Esophagus (tissue), 2 donors: ENCODE measurements around the gene CMC1. TPM values are rescaled to one million over a fixed set of nuclear protein-coding genes. Genes with fewer than 3 reads are reported as not detected.

Experiments
- H3K27ac ChIP-seq, 2 donors: one replicate each; pipeline ENCODE4 v1.5.1; 2013; ENCODE audit warnings: low read depth in 2 of 2, mild to moderate bottlenecking in 2 of 2, inconsistent platforms in 1 of 2, low read length in 1 of 2, moderate library complexity in 1 of 2
- H3K27me3 ChIP-seq, 2 donors: one replicate each; pipeline ENCODE4 v1.6.1; 2013; ENCODE audit warnings: low read length in 2 of 2, control low read depth in 1 of 2, mild to moderate bottlenecking in 1 of 2; ENCODE audit not compliant: insufficient read depth in 2 of 2, control insufficient read depth in 1 of 2
- H3K36me3 ChIP-seq, 2 donors: one replicate each; pipeline ENCODE4 v1.6.1; 2013; ENCODE audit warnings: low read length in 1 of 2; ENCODE audit not compliant: control insufficient read depth in 2 of 2, insufficient read depth in 2 of 2
- H3K4me1 ChIP-seq, 2 donors: one replicate each; pipeline ENCODE4 v1.6.1; 2013; ENCODE audit warnings: low read length in 1 of 2; ENCODE audit not compliant: control insufficient read depth in 2 of 2, insufficient read depth in 2 of 2
- H3K4me3 ChIP-seq, 2 donors: one replicate each; pipeline ENCODE4 v1.5.1; 2013; ENCODE audit warnings: low read length in 2 of 2, mild to moderate bottlenecking in 2 of 2, low read depth in 1 of 2, moderate library complexity in 1 of 2
- H3K9me3 ChIP-seq, 2 donors: one replicate each; pipeline ENCODE4 v1.6.1; 2013; ENCODE audit warnings: mild to moderate bottlenecking in 2 of 2, low read depth in 1 of 2, low read length in 1 of 2, moderate library complexity in 1 of 2; ENCODE audit not compliant: control insufficient read depth in 2 of 2, insufficient read depth in 1 of 2
- WGBS, 2 donors: extraction: QIAGEN DNeasy Blood & Tissue Kit; methylation state at CpG; one replicate each; pipeline ENCODE4 v1.1.7; 2013; 5-methylcytosine and 5-hydroxymethylcytosine counted together
- polyA plus RNA-seq, 2 donors: library from polyadenylated mRNA; stranded (reverse); fragments of 200-250 nt; gene quantifications; one replicate each; pipeline ENCODE4 v1.2.3, GENCODE V29; 2013
- donor health status: healthy with polysubstance abuse.
- donor health status: Bipolar disorder and iron deficiency.

The CMC1 gene
- polyA plus RNA-seq, 2 donors, result 20.8 to 21.9 TPM

GRCh38 chr3:28242519-28242918 lies 1.1 kb downstream of the CMC1 start:
- Histone ChIP-seq H3K27me3 (no peaks in the 10 kb centered on the region), H3K4me3 (peak overlapping the region; percentile 87 to 90), H3K27ac (no peak overlapping the region), H3K9me3 (no peaks in the 10 kb centered on the region), H3K36me3 (no peaks in the 10 kb centered on the region), H3K4me1 (no peaks in the 10 kb centered on the region)
- WGBS, 2 donors, result 92 to 96% methylated on average over 3 of the region's 3 CpGs

DNA sequence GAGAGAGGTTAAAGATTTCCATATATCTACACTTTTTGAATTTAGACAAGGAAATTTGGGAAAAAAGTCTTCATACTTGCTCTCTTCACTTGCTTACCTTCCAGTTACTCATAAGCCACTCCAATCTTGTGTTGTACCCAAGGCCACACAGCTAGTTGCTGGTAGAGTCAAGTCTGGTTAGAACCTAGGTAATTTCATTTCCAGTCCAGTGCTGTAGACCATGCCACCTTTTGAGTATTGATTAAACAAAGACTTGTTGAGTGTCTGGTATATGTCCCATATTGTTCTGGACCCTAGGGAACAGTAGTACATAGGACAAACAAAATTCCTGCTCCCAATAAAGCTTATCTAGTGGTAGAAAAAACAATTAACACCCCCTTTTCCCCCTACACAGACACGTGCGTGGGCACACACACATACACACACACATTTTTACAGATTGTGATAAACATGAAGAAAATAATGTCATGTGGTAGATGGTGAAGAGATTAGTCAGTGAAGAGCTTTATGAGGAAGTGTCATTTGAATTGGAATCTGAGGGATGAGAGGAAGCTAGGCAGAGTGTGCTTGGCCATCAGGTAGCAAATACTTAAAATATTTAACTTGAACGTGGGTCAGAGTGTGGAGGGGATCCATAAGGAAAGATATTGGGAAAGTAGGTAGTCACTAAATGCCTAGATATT lies 2.1 kb downstream of the CMC1 start:
- no peaks in the 10 kb centered on the region for H3K27me3 ChIP-seq
- no peaks in the 10 kb centered on the region for H3K4me1 ChIP-seq
- no peak overlapping the region for H3K27ac ChIP-seq
- no peaks in the 10 kb centered on the region for H3K9me3 ChIP-seq
- no peaks in the 10 kb centered on the region for H3K36me3 ChIP-seq
- H3K4me3 ChIP-seq, result no peak overlapping the region
- whole genome bisulfite sequencing, 2 donors, result 67 to 72% methylated on average over 3 of the region's 3 CpGs

DNA sequence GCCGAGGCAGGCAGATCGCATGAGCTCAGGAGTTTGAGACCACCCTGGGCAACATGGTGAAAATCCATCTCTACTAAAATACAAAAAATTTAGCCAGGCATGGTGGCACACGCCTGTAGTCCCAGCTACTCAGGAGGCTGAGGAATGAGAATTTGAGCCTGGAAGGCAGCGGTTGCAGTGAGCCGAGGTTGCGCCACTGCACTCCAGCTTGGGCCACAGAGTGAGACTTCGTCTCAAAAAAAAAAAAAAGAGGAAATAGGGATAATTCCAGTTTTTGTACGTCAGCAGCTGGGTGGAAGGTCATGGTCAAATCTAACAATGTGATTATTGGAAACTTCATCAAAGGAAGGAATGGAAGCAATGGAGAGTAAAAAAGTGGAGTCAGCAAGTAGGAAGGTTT lies 3.1 kb downstream of the CMC1 start:
- H3K4me3 ChIP-seq, result no peak overlapping the region
- no peak overlapping the region for H3K27ac ChIP-seq
- no peaks in the 10 kb centered on the region for H3K9me3 ChIP-seq
- no peaks in the 10 kb centered on the region for H3K4me1 ChIP-seq
- H3K27me3 ChIP-seq, result no peaks in the 10 kb centered on the region
- no peaks in the 10 kb centered on the region for H3K36me3 ChIP-seq
- WGBS, 2 donors, result 89 to 91% methylated on average over 8 of the region's 8 CpGs

GRCh38 chr3:28247286-28247685 lies 5.9 kb downstream of the CMC1 start:
- no peaks in the 10 kb centered on the region for H3K27me3 ChIP-seq
- 77 to 78% methylated on average over 1 of the region's 1 CpG for WGBS, 2 donors
- peaks cover 0 to 2% of the 10 kb centered on the region in 2 donors for H3K4me1 ChIP-seq
- no peak overlapping the region for H3K27ac ChIP-seq
- no peak overlapping the region for H3K4me3 ChIP-seq
- H3K36me3 ChIP-seq, result no peaks in the 10 kb centered on the region
- no peaks in the 10 kb centered on the region for H3K9me3 ChIP-seq

GRCh38 chr3:28250999-28251398 lies 9.6 kb downstream of the CMC1 start:
- H3K4me1 ChIP-seq, result peaks cover 0 to 2% of the 10 kb centered on the region in 2 donors
- H3K27ac ChIP-seq, result no peak overlapping the region
- H3K27me3 ChIP-seq, result no peaks in the 10 kb centered on the region
- no peaks in the 10 kb centered on the region for H3K36me3 ChIP-seq
- WGBS, 2 donors, result 39 to 54% methylated on average over 3 of the region's 3 CpGs
- no peak overlapping the region for H3K4me3 ChIP-seq
- H3K9me3 ChIP-seq, result no peaks in the 10 kb centered on the region

- Histone ChIP-seq H3K4me1 (peaks cover 0 to 2% of the 10 kb centered on the region in 2 donors), H3K9me3 (no peaks in the 10 kb centered on the region), H3K27me3 (no peaks in the 10 kb centered on the region), H3K36me3 (no peaks in the 10 kb centered on the region), H3K27ac (no peak overlapping the region), H3K4me3 (no peak overlapping the region)
- WGBS, 2 donors, result 87 to 89% methylated on average over 3 of the region's 3 CpGs
These were observed 10.6 kb downstream of the CMC1 start for GRCh38 chr3:28252001-28252431.

DNA sequence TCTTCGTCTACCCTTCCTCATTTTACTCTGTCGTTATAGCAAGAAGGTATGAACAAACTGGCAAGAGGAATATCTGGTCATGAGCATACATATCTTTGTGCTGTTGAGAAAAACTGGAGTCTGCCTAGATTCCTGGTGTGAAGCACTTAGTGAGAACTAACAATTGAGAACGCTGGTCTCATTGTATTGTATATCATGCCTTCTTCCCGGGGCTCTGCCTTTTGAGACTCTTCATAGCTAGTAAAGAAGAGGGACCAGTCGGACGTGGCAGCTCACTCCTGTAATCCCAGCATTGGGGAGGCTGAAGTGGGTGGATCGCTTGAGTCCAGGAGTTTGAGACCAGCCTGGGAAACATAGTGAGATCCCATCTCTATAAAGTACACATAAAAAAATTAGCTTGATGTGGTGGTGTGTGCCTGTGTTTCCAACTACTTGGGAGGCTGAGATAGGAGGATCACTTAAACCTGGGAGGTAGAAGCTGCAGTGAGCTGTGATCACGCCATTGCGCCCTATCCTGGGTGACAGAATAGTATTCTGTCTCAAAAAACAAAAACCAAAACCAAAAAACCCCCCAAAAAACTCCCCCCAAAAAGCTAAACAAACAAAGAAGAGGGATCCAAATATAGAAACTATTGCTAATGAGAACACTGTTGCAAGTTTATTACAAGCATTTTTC lies 11.8 kb downstream of the CMC1 start:
- no peaks in the 10 kb centered on the region for H3K9me3 ChIP-seq
- 93% methylated on average over 9 of the region's 9 CpGs for WGBS, 2 donors
- H3K27ac ChIP-seq, result no peak overlapping the region
- H3K27me3 ChIP-seq, result no peaks in the 10 kb centered on the region
- H3K36me3 ChIP-seq, result no peaks in the 10 kb centered on the region
- peaks cover 0 to 2% of the 10 kb centered on the region in 2 donors for H3K4me1 ChIP-seq
- H3K4me3 ChIP-seq, result no peak overlapping the region

DNA sequence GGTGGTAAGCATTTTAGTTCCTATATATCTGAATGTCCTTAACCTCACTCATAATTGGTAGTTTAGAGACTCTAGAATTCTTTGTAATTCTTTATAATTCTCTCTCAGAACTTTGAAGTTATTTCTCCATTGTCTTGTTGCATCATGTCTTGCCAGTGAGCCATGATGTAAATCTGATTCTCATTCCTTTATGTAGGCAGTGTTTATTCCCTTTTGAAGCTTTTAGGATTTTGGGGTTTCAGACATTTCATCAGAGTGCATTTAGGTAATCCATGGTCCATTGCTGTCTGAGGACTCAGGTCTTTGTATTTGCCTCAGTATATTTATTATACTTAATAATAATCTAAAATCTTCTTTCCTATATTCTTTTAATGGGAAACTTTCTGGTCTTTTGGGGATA lies 20.6 kb downstream of the CMC1 start:
- H3K27me3 ChIP-seq, result no peaks in the 10 kb centered on the region
- H3K27ac ChIP-seq, result no peak overlapping the region
- H3K4me3 ChIP-seq, result no peak overlapping the region
- H3K36me3 ChIP-seq, result no peaks in the 10 kb centered on the region
- no peaks in the 10 kb centered on the region for H3K4me1 ChIP-seq
- H3K9me3 ChIP-seq, result no peaks in the 10 kb centered on the region

- Histone ChIP-seq H3K9me3 (peaks cover 0 to 3% of the 10 kb centered on the region in 2 donors), H3K27me3 (no peaks in the 10 kb centered on the region), H3K36me3 (peaks cover 0 to 3% of the 10 kb centered on the region in 2 donors), H3K27ac (no peak overlapping the region), H3K4me3 (no peak overlapping the region), H3K4me1 (no peaks in the 10 kb centered on the region)
These were observed 24.2 kb downstream of the CMC1 start for GRCh38 chr3:28265641-28266040.
